Glomerular visceral epithelial cell (primary cell): ENCODE results near the gene G6PC3.
"Not testable (repeated sequence)": the region's sequence is repeated elsewhere in the genome, so short reads cannot be mapped to it uniquely, and the experiment has no call there.

Experiments used
- DNase-seq: peaks from one replicate; pipeline ENCODE4 v3.0.0-alpha.2; 2016; ENCODE audit errors: extremely low spot score

Gene G6PC3

GRCh38 chr17:44070455-44071197 is at the start of gene G6PC3:
Gene G6PC3, plus strand, starts transcription at chr17:44070735. Its CDS starts 231 bp downstream, at chr17:44070966.
- peak; percentile 98 for DNase-seq

GRCh38 chr17:44021227-44021626 is 49.3 kb upstream of the G6PC3 start:
- not testable (repeated sequence) for DNase-seq

GRCh38 chr17:44022246-44022645 is 48.3 kb upstream of the G6PC3 start:
- DNase-seq = no peak

GRCh38 chr17:44023545-44024270 is 46.8 kb upstream of the G6PC3 start:
- no peak for DNase-seq

- no peak for DNase-seq
These were observed 46.3 kb upstream of the G6PC3 start for GRCh38 chr17:44024271-44024663.

- no peak for DNase-seq
These were observed 45.7 kb upstream of the G6PC3 start for GRCh38 chr17:44024853-44025252.

- DNase-seq = no peak
These were observed 40.8 kb upstream of the G6PC3 start for GRCh38 chr17:44029736-44030135.

GRCh38 chr17:44030482-44030881 is 40.1 kb upstream of the G6PC3 start:
- DNase-seq = no peak

GRCh38 chr17:44033861-44034408 is 36.6 kb upstream of the G6PC3 start:
- peak; percentile 40 for DNase-seq

- not testable (repeated sequence) for DNase-seq
These were observed 35.8 kb upstream of the G6PC3 start for GRCh38 chr17:44034688-44035087.

- no peak for DNase-seq
These were observed 33.1 kb upstream of the G6PC3 start for GRCh38 chr17:44037471-44037870.

- no peak for DNase-seq
These were observed 31.9 kb upstream of the G6PC3 start for GRCh38 chr17:44038604-44039011.

GRCh38 chr17:44039829-44040635 is 30.5 kb upstream of the G6PC3 start:
- DNase-seq = no peak

GRCh38 chr17:44043272-44043696 is 27.3 kb upstream of the G6PC3 start:
- no peak for DNase-seq

- DNase-seq = no peak
These were observed 26.5 kb upstream of the G6PC3 start for GRCh38 chr17:44044071-44044470.

- no peak for DNase-seq
These were observed 25.0 kb upstream of the G6PC3 start for GRCh38 chr17:44045486-44045885.

GRCh38 chr17:44046893-44047292 is 23.6 kb upstream of the G6PC3 start:
- DNase-seq = not testable (repeated sequence)

GRCh38 chr17:44049294-44050060 is 21.1 kb upstream of the G6PC3 start:
- no peak for DNase-seq

- no peak for DNase-seq
These were observed 17.2 kb upstream of the G6PC3 start for GRCh38 chr17:44053125-44053872.

- no peak for DNase-seq
These were observed 11.2 kb upstream of the G6PC3 start for GRCh38 chr17:44059101-44059892.
